Measurements from ENCODE around the gene PRADC1.

Gene PRADC1

DNA sequence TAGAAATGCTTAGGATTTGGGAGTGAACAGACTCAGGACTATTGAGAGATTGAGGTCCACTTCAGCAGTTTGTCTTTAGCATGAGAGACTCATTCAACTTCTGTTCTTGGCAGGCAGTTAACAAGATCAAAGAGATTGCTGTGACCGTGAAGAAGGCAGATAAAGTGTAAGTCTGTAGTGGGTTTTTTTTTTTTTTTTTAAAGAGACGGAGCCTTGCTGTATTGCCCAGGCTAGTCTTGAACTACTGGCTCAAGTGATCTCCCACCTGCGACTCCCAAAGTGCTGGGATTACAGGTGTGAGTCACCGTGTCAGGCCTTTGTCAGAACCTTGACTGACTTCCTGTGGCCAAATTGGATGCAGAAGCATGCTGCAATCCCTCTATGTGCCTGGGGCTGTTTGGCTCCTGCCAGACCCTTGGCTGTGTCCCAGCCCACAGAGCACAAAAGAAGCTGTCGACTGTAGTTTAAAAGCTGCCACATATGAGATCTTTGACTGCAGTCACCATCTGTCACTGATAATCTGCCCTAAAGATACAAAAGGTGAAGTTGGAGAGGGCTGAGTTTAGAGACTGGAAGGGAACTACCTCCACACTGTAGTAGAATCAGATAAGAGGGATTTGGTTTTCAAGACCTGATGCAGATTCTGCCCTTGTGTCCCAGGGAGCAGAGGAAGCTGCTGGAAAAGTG lies 11.0 kb upstream of the PRADC1 start:
- DNase-seq (ENCODE audit: low read depth), result no peak
- H3K4me3 ChIP-seq (ENCODE audit: low read depth, low read length), result no peak overlapping the region

- no peak overlapping the region for H3K4me3 ChIP-seq (ENCODE audit: low read depth, low read length)
- peak; percentile 20 for DNase-seq (ENCODE audit: low read depth)
Observed at GRCh38 chr2:73239776-73240175, 6.7 kb upstream of the PRADC1 start.

- H3K4me3 ChIP-seq (ENCODE audit: low read depth, low read length), result no peak overlapping the region
- DNase-seq (ENCODE audit: low read depth), result no peak
Observed at GRCh38 chr2:73238976-73239375, 5.9 kb upstream of the PRADC1 start.

- no peak overlapping the region for H3K4me3 ChIP-seq (ENCODE audit: low read depth, low read length)
Observed at GRCh38 chr2:73238149-73238548, 5.1 kb upstream of the PRADC1 start.

GRCh38 chr2:73237168-73237567 lies 4.1 kb upstream of the PRADC1 start:
- no peak for DNase-seq (ENCODE audit: low read depth)

More at GRCh38 chr2:73238149-73238548, 5.1 kb upstream of the PRADC1 start:
- no peak for DNase-seq (ENCODE audit: low read depth)

DNA sequence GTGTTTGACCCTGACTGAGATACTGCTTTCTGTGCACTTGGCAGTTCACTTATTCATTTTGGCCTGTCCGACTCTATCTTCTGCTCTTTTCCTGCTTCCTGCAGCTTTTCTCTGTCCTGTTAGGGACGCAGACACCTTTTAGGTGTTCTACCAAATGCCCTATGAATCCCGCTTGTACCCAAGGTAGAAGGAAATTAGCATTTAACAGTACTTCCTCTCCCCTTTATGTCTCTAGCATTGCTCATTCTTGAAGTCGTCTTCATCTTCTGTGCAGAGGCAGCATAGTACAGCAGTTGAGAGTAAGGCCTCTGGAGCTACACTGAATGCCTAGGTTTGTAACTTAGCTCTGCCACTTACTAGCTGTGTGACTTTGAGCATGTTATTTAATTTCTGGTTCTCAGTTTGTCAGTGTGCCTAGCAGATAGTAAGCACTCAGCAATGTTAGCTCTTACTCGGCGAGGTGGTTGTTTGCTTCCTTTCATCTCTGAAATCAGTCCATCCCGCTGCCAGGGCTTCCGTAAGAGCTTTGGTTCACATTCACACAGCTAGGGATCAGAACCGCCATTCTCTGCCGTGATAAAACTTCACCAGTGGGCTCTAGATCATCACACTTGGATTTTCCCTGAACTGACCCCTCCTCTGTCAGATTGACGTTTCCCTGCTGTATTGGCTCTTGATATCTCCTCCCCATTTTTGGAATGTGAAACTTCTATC lies 2.4 kb upstream of the PRADC1 start:
- DNase-seq (ENCODE audit: low read depth), result no peak
- peak overlapping the region; percentile 95 for H3K4me3 ChIP-seq (ENCODE audit: low read depth, low read length)

More at GRCh38 chr2:73237168-73237567, 4.1 kb upstream of the PRADC1 start:
- H3K4me3 ChIP-seq (ENCODE audit: low read depth, low read length), result no peak overlapping the region

GRCh38 chr2:73233932-73234832 lies 1.1 kb upstream of the PRADC1 start, which contains the start of gene CCT7:
CCT7 (plus strand) TSS chr2:73234308; CDS start chr2:73234379, 71 bp downstream.
- H3K4me3 ChIP-seq (ENCODE audit: low read depth, low read length), result peak within 1 kb of the TSS; percentile 95
- DNase-seq (ENCODE audit: low read depth), result peak; percentile 72

DNA sequence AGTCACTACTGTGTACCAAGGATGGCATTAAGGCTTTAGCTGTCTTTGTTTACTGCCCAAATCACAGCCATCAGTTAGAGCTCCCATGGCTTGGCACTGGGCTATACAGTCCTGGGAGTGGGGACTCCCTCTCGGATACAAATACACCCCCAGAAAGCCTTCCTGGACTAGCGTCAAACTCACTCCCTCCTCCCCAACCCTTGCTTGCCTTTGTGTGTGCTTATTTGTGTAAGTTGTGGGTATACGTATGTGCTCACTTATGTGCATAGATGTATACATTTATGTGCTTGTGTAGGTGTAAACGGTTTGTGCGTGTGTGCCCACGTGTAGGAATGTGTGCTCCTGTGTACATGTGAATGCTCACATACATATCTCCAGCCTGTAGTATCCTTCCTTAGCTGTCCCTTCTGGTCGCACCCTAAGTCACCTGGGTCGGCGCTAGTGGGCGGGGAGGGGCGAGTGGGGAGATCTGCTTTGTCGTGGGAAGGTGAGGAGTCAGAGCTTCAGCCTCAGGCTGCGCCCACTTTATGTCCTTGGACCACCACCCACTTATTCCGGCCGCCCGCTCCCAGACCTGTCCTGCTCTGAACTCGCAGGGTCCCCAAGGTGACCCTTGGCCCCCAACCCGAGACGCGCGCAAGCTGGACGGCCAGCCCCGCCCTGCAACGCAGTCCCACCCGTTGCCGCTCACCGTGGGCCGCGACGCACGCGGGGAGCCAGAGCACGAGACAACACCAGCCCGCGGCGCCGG lies 461 bp downstream of the PRADC1 start:
- H3K4me3 ChIP-seq (ENCODE audit: low read depth, low read length), result peak overlapping the region; percentile 95
- no peak for DNase-seq (ENCODE audit: low read depth)

DNA sequence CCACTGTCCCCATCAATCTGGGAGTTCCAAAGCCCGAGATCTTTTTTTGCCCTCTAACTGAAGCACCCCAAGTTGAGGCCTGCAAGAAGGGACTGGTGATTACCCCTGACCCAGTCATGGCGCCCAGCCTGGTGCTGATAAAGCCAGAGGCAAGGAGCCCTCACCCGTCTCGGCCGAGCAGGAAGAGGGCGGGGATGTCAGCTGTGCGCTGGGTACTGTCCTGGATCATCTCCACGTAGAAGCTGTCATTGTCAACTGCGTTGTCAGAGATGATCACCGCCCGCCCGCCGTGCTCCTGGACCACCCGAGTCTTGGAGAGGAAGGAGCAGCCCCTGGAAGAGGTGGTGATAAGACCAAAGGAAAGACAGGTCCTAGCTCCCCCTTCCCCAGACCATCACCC lies 4.4 kb downstream of the PRADC1 start:
- no peak for DNase-seq (ENCODE audit: low read depth)
- H3K4me3 ChIP-seq (ENCODE audit: low read depth, low read length), result no peak overlapping the region

GRCh38 chr2:73227086-73227485 lies 6.0 kb downstream of the PRADC1 start:
- H3K4me3 ChIP-seq (ENCODE audit: low read depth, low read length), result no peak overlapping the region
- DNase-seq (ENCODE audit: low read depth), result no peak

- DNase-seq (ENCODE audit: low read depth), result no peak
- H3K4me3 ChIP-seq (ENCODE audit: low read depth, low read length), result no peak overlapping the region
Observed at GRCh38 chr2:73225513-73226360, 7.3 kb downstream of the PRADC1 start.

- no peak overlapping the region for H3K4me3 ChIP-seq (ENCODE audit: low read depth, low read length)
- no peak for DNase-seq (ENCODE audit: low read depth)
Observed at GRCh38 chr2:73223821-73224220, 9.2 kb downstream of the PRADC1 start.

DNA sequence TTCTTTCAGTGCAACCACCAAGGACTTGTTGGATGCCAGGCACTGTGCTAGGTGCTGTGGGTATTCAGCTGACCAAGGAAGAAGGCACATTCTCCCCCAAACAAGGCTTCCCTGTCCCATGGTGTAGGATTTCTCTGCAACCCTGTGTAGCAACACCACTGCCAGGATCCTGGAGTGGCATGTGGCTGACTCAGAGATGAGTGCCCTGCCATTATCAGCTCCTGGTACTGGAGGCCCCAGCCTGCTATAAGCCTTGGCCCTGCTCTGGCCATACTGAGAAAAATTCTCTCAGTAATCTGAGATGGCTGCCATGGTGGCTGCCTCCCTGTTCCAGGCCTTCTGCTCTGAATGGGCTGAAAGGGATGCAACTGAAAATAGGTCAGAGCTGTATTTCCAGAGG lies 14.7 kb downstream of the PRADC1 start:
- H3K4me3 ChIP-seq (ENCODE audit: low read depth, low read length), result no peak overlapping the region
- DNase-seq (ENCODE audit: low read depth), result peak; percentile 23

GRCh38 chr2:73217826-73218225 lies 15.2 kb downstream of the PRADC1 start:
- no peak overlapping the region for H3K4me3 ChIP-seq (ENCODE audit: low read depth, low read length)
- DNase-seq (ENCODE audit: low read depth), result no peak

- H3K4me3 ChIP-seq (ENCODE audit: low read depth, low read length), result no peak overlapping the region
- DNase-seq (ENCODE audit: low read depth), result no peak
Observed at GRCh38 chr2:73217160-73217559, 15.9 kb downstream of the PRADC1 start.

GRCh38 chr2:73215254-73215653 lies 17.8 kb downstream of the PRADC1 start:
- peak overlapping the region; percentile 60 for H3K4me3 ChIP-seq (ENCODE audit: low read depth, low read length)
- no peak for DNase-seq (ENCODE audit: low read depth)

DNA sequence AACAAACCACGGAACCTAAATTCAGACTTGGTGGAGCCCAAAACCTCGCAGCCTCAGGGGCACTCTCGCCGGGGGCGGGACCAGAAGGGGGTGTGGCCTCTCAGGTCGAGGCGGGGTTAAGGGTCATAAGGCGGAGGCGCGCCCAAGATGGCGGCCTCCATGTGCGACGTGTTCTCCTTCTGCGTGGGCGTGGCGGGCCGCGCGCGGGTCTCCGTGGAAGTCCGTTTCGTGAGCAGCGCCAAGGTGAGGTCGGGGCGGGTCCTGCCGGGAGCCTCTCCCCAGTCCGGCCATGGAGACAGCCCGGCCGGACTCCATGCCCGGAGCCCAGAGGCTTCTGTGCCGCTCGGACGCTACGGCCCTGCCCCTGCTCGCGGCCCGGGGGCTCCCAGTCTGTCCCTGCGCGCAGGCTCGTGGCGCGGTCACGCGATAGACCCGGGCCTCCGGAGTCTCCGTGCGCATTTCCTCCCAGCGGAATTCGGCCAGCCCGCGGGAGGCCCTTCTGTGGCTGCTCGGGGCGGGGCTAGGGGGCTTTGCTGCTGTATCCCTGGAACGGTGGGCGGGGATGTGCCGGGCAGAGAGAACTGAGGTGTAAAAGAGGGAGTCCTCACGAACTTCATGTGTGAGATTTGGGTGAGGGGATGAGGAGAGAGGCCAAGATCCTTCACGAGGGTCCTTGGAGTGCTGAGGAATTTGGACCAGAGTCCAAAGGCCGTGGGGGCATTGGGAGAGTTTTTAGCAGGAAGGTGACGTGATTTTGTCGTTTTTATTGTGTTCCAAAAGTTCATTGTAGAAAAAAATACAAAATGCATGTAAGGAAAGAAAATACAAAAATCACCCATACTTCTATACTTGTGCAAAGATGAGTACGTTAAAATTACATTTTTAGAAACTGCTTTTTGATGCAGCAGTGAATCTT lies 18.7 kb downstream of the PRADC1 start, which contains the start of gene SMYD5:
TSS of gene SMYD5 (plus strand) at position 126 of the 916 bp plus-strand sequence. CDS start at position 148, 22 bp downstream.
- peak; percentile 48 for DNase-seq (ENCODE audit: low read depth)
- H3K4me3 ChIP-seq (ENCODE audit: low read depth, low read length), result peak within 1 kb of the TSS; percentile 60

Data from skeletal muscle cell (primary cell).